CD14-positive monocyte (primary cell): ENCODE results near the gene SUFU. TPM values are rescaled to one million over a fixed set of nuclear protein-coding genes. Genes with fewer than 3 reads are reported as not detected.
A peak's percentile ranks its signal among the peaks of the same experiment; 100 is the strongest.

Source experiments
- DNase-seq, 3 donors: peaks; one replicate each; pipeline ENCODE4 v3.0.0-alpha.2; 2011 to 2022
- H2AFZ ChIP-seq: 2 replicates; pipeline ENCODE4 v1.6.0; 2012; ENCODE audit warnings: mild to moderate bottlenecking, low read depth, low read length, inconsistent platforms; ENCODE audit not compliant: insufficient read depth, poor library complexity, severe bottlenecking
- H3K27ac ChIP-seq, 2 donors: 1 replicate in 1 of 2; 2 replicates in 1 of 2; pipeline ENCODE4 v1.5.1; 2012 to 2013; ENCODE audit warnings: low read length in 2 of 2, control low read depth in 1 of 2, inconsistent platforms in 1 of 2, low read depth in 1 of 2, mild to moderate bottlenecking in 1 of 2
- H3K27me3 ChIP-seq, 2 donors: one replicate each; pipeline versions ENCODE4 v1.6.0 to v1.6.1; 2011 to 2013; ENCODE audit warnings: low read length in 2 of 2; ENCODE audit not compliant: control insufficient read depth in 2 of 2, insufficient read depth in 2 of 2
- H3K36me3 ChIP-seq, 2 donors: replicated peaks in 1 of 2; 1 replicate in 1 of 2; 2 replicates in 1 of 2; pipeline versions ENCODE4 v1.5.1 to v1.6.1; 2012 to 2013; ENCODE audit warnings: low read length in 2 of 2, control low read depth in 1 of 2, inconsistent platforms in 1 of 2, mild to moderate bottlenecking in 1 of 2; ENCODE audit not compliant: insufficient read depth in 2 of 2, control insufficient read depth in 1 of 2
- H3K4me1 ChIP-seq, 2 donors: 1 replicate in 1 of 2; 2 replicates in 1 of 2; pipeline versions ENCODE4 v1.5.1 to v1.6.1; 2012 to 2013; ENCODE audit warnings: low read length in 2 of 2, control low read depth in 1 of 2, inconsistent platforms in 1 of 2, mild to moderate bottlenecking in 1 of 2, moderate library complexity in 1 of 2; ENCODE audit not compliant: insufficient read depth in 2 of 2, control insufficient read depth in 1 of 2
- H3K4me2 ChIP-seq: replicated peaks from 2 replicates; pipeline ENCODE3; 2012; ENCODE audit warnings: low read length, moderate library complexity, mild to moderate bottlenecking; ENCODE audit not compliant: poor library complexity, severe bottlenecking; ENCODE audit errors: extremely low read depth
- H3K4me3 ChIP-seq, 3 experiments: fragments of 200-600 bp in 1 of 3; sonication (generic) in 1 of 3; replicated peaks in 1 of 3; 1 replicate in 2 of 3; 2 replicates in 1 of 3; pipeline ENCODE4 v1.5.1; 2011 to 2013; ENCODE audit warnings: low read length in 3 of 3, mild to moderate bottlenecking in 3 of 3, control low read depth in 2 of 3, low read depth in 2 of 3, inconsistent platforms in 1 of 3, moderate library complexity in 1 of 3
- H3K79me2 ChIP-seq: 2 replicates; pipeline ENCODE4 v1.6.0; 2012; ENCODE audit warnings: mild to moderate bottlenecking, control low read depth, inconsistent platforms, low read length, moderate library complexity; ENCODE audit not compliant: insufficient read depth
- H3K9ac ChIP-seq: 2 replicates; pipeline ENCODE4 v1.6.0; 2017; ENCODE audit warnings: low read length, mild to moderate bottlenecking; ENCODE audit not compliant: insufficient read depth, poor library complexity, severe bottlenecking
- H3K9me3 ChIP-seq, 2 donors: replicated peaks in 1 of 2; 1 replicate in 1 of 2; 2 replicates in 1 of 2; pipeline versions ENCODE4 v1.5.1 to v1.6.1; 2012 to 2013; ENCODE audit warnings: low read length in 2 of 2, control low read depth in 1 of 2; ENCODE audit not compliant: control insufficient read depth in 1 of 2, insufficient read depth in 1 of 2
- H4K20me1 ChIP-seq: 2 replicates; pipeline ENCODE4 v1.6.0; 2012; ENCODE audit warnings: mild to moderate bottlenecking, low read length, control low read depth, moderate library complexity; ENCODE audit not compliant: insufficient read depth
- H3K27ac Mint-ChIP-seq, 7 donors: one replicate each; pipeline ENCODE4 v1.8.0; 2020; ENCODE audit warnings: mild to moderate bottlenecking in 7 of 7, mixed read lengths in 7 of 7, moderate library complexity in 6 of 7, inconsistent platforms in 2 of 7
- H3K27me3 Mint-ChIP-seq, 3 donors: one replicate each; pipeline ENCODE4 v1.8.0; 2021 to 2022; ENCODE audit warnings: low read depth in 3 of 3, mild to moderate bottlenecking in 3 of 3, mixed read lengths in 3 of 3, moderate library complexity in 3 of 3, inconsistent platforms in 1 of 3
- H3K36me3 Mint-ChIP-seq, 2 donors: one replicate each; pipeline ENCODE4 v1.8.0; 2020; ENCODE audit warnings: mixed read lengths in 2 of 2, inconsistent platforms in 1 of 2, mild to moderate bottlenecking in 1 of 2
- H3K4me1 Mint-ChIP-seq: one replicate; pipeline ENCODE4 v1.8.0; 2020; ENCODE audit warnings: mild to moderate bottlenecking, mixed read lengths
- H3K4me3 Mint-ChIP-seq, 2 donors: one replicate each; pipeline ENCODE4 v1.8.0; 2020; ENCODE audit warnings: mild to moderate bottlenecking in 2 of 2, mixed read lengths in 2 of 2, moderate library complexity in 1 of 2
- H3K9me3 Mint-ChIP-seq, 7 donors: one replicate each; pipeline ENCODE4 v1.8.0; 2020 to 2022; ENCODE audit warnings: mixed read lengths in 7 of 7, mild to moderate bottlenecking in 6 of 7, moderate library complexity in 6 of 7, inconsistent platforms in 2 of 7
- CTCF ChIP-seq: fragments of 200-600 bp; IDR thresholded peaks from one replicate; pipeline ENCODE4 v1.8.0; 2022; ENCODE audit warnings: antibody characterized with exemption, mild to moderate bottlenecking
- WGBS: methylation state at CpG from one replicate; pipeline ENCODE4 v1.1.5; 2013; ENCODE audit warnings: missing lambda C conversion rate; ENCODE audit not compliant: insufficient coverage; 5-methylcytosine and 5-hydroxymethylcytosine counted together
- intact Hi-C, 2 donors: fragments of 100-400 bp; cut with micrococcal nuclease; formaldehyde crosslinking; loops; one replicate each; pipeline versions ENCODE4 v1.15.0 to v1.15.1; 2023
- polyA plus RNA-seq, 3 donors: library from polyadenylated mRNA; depleted of rRNA in 1 of 3; unstranded in 2 of 3; stranded (reverse) in 1 of 3; fragments of 300-500 nt in 2 of 3; fragments of >200 nt in 1 of 3; fragmentation: Illumina TruSeq in 2 of 3; gene quantifications; 1 replicate in 2 of 3; 2 replicates in 1 of 3; pipeline ENCODE4 v1.2.3, GENCODE V29; 2012 to 2021

SUFU gene
- polyA plus RNA-seq, 3 donors: 3.2 to 10.0 (median 5.7) TPM

- Mint-ChIP-seq H3K27me3 (peaks cover 0 to 2% (median 0%) of the 10 kb centered on the region in 3 donors), H3K9me3 (no peaks in the 10 kb centered on the region), H3K27ac (peak overlapping the region in 1 of 7 donors; percentile 23), H3K4me3 (no peak overlapping the region), H3K4me1 (peaks cover 35% of the 10 kb centered on the region), H3K36me3 (peaks cover 19 to 31% of the 10 kb centered on the region in 2 donors)
- no peak overlapping the region for H2AFZ ChIP-seq
- WGBS: 94% methylated on average over 4 of the region's 7 CpGs
- no peak overlapping the region for H3K4me3 ChIP-seq
- intact Hi-C loops: no loop called here
- H3K9ac ChIP-seq: peak overlapping the region; percentile 15
- H3K4me2 ChIP-seq: no peak overlapping the region
- no peak for TF ChIP-seq CTCF
- peaks cover 21% of the 10 kb centered on the region for H3K79me2 ChIP-seq
- peaks cover 5 to 14% of the 10 kb centered on the region in 2 donors for H3K36me3 ChIP-seq
- no peaks in the 10 kb centered on the region for H3K9me3 ChIP-seq
- no peaks in the 10 kb centered on the region for H3K27me3 ChIP-seq
- no peak for DNase-seq
- peaks cover 95% of the 10 kb centered on the region for H4K20me1 ChIP-seq
- no peak overlapping the region for H3K27ac ChIP-seq
- H3K4me1 ChIP-seq: peaks cover 19 to 24% of the 10 kb centered on the region in 2 donors
Observed at GRCh38 chr10:102545265-102545871, 41.6 kb downstream of the SUFU start.

GRCh38 chr10:102545997-102546396 lies 42.2 kb downstream of the SUFU start:
- no peaks in the 10 kb centered on the region for H3K9me3 ChIP-seq
- peaks cover 21% of the 10 kb centered on the region for H3K79me2 ChIP-seq
- peaks cover 93% of the 10 kb centered on the region for H4K20me1 ChIP-seq
- intact Hi-C loops: no loop called here
- WGBS: 8% methylated on average over 2 of the region's 2 CpGs
- peaks cover 19 to 24% of the 10 kb centered on the region in 2 donors for H3K4me1 ChIP-seq
- Mint-ChIP-seq H3K4me1 (peaks cover 36% of the 10 kb centered on the region), H3K9me3 (no peaks in the 10 kb centered on the region), H3K27me3 (peaks cover 0 to 2% (median 0%) of the 10 kb centered on the region in 3 donors), H3K36me3 (peaks cover 25 to 36% of the 10 kb centered on the region in 2 donors), H3K27ac (peak overlapping the region in 5 of 7 donors; percentile 42 to 83 (median 72)), H3K4me3 (no peak overlapping the region)
- TF ChIP-seq CTCF: no peak
- peak overlapping the region; percentile 15 for H3K9ac ChIP-seq
- DNase-seq: no peak
- H3K27ac ChIP-seq: peak overlapping the region in 1 of 2 donors; percentile 54
- peaks cover 12 to 20% of the 10 kb centered on the region in 2 donors for H3K36me3 ChIP-seq
- no peak overlapping the region for H2AFZ ChIP-seq
- no peak overlapping the region for H3K4me3 ChIP-seq
- H3K4me2 ChIP-seq: no peak overlapping the region
- H3K27me3 ChIP-seq: no peaks in the 10 kb centered on the region
